Panc1 (cell line): ENCODE measurements around the gene OIP5. TPM values are rescaled to one million over a fixed set of nuclear protein-coding genes. Genes with fewer than 3 reads are reported as not detected.

ENCODE experiments used
- ATAC-seq: fragments of 200-7000 bp; cut with Tn5 transposase; 2 replicates; pipeline ENCODE4 v1.9.1; 2020; ENCODE audit warnings: mild to moderate bottlenecking, moderate library complexity
- BruUV-seq: library from RNA; stranded (reverse); fragments of 400-500 nt; replicated peaks from 2 replicates; lab custom pipeline; 2021; lab: Mats Ljungman, UMichigan
- CTCF ChIA-PET: fragments of 300-600 bp; sonication (Branson Sonifier 250); formaldehyde crosslinking; loops from one replicate; lab custom pipeline; 2022; ENCODE audit warnings: antibody characterized with exemption; lab: Charles Lee
- POLR2A ChIA-PET: fragments of 300-600 bp; sonication (Branson Sonifier 250); formaldehyde crosslinking; loops from one replicate; lab custom pipeline; 2022; ENCODE audit warnings: antibody characterized with exemption; lab: Charles Lee
- DNase-seq: peaks from one replicate; pipeline ENCODE4 v3.0.0-alpha.2; 2010; ENCODE audit warnings: low read depth, low spot score
- H3K27ac ChIP-seq: 2 replicates; pipeline ENCODE4 v1.5.1; 2011; ENCODE audit warnings: mild to moderate bottlenecking, low read length, inconsistent platforms
- H3K27me3 ChIP-seq: fragments of 200-500 bp; sonication (Bioruptor generic); 2 replicates; pipeline ENCODE4 v1.6.0; 2014; ENCODE audit warnings: low read length, inconsistent platforms; ENCODE audit not compliant: control insufficient read depth, insufficient read depth
- H3K36me3 ChIP-seq: fragments of 200-500 bp; sonication (Bioruptor generic); 2 replicates; pipeline ENCODE4 v1.5.1; 2014; ENCODE audit warnings: inconsistent platforms, mild to moderate bottlenecking, low read length, moderate library complexity; ENCODE audit not compliant: control insufficient read depth, insufficient read depth
- H3K4me1 ChIP-seq: 2 replicates; pipeline ENCODE4 v1.5.1; 2011; ENCODE audit warnings: inconsistent platforms, mild to moderate bottlenecking, low read length, moderate library complexity; ENCODE audit not compliant: control insufficient read depth, insufficient read depth
- H3K4me3 ChIP-seq, 2 experiments: 2 replicates each; pipeline ENCODE4 v1.5.1; 2011 to 2012; ENCODE audit warnings: low read depth in 2 of 2, low read length in 2 of 2, mild to moderate bottlenecking in 2 of 2, inconsistent platforms in 1 of 2, moderate library complexity in 1 of 2
- H3K9me3 ChIP-seq: fragments of 200-500 bp; sonication (Bioruptor generic); 2 replicates; pipeline ENCODE4 v1.5.1; 2014; ENCODE audit warnings: low read depth, mild to moderate bottlenecking, inconsistent platforms, low read length, moderate library complexity; ENCODE audit not compliant: control insufficient read depth, insufficient read depth
- POLR2AphosphoS5 ChIP-seq: IDR thresholded peaks from 2 replicates; pipeline ENCODE4 v1.6.1; 2012; ENCODE audit warnings: mild to moderate bottlenecking, low read depth, low read length, moderate library complexity
- SIN3A ChIP-seq: IDR thresholded peaks from 2 replicates; pipeline ENCODE4 v1.6.1; 2012; ENCODE audit warnings: low read depth, mild to moderate bottlenecking, low read length, moderate library complexity, borderline replicate concordance; ENCODE audit not compliant: insufficient read depth
- TCF7L2 ChIP-seq: IDR thresholded peaks from 2 replicates; pipeline ENCODE4 v1.6.1; 2011; ENCODE audit warnings: mild to moderate bottlenecking, low read depth, low read length, inconsistent platforms
- in situ Hi-C: cut with HindIII; loops from 2 replicates; pipeline ENCODE4 v1.10.0; 2016; ENCODE audit warnings: low sequenced_read_pairs, low pct_unique_long_range_greater_than_20kb
- intact Hi-C: fragments of 100-400 bp; cut with micrococcal nuclease; formaldehyde crosslinking; loops from one replicate; pipeline ENCODE4 v1.10.0; 2022; ENCODE audit not compliant: unreplicated experiment
- total RNA-seq: library from RNA; stranded (reverse); gene quantifications from one replicate; pipeline ENCODE4 v1.2.1, GENCODE V29; 2021; ENCODE audit not compliant: unreplicated experiment
- TF ChIP-seq, protein P1 (sequence below): fragments of 450-650 bp; IDR thresholded peaks from 2 replicates; pipeline ENCODE4 v1.5.1; 2017; ENCODE audit warnings: mild to moderate bottlenecking
- TF ChIP-seq, protein P2 (sequence below), 2 experiments: IDR thresholded peaks; 2 replicates each; pipeline ENCODE4 v1.6.1; 2011 to 2012; ENCODE audit warnings: low read depth in 2 of 2, control low read depth in 1 of 2, low read length in 1 of 2, mild to moderate bottlenecking in 1 of 2, moderate library complexity in 1 of 2; ENCODE audit not compliant: insufficient read depth in 1 of 2

Gene OIP5
- total RNA-seq, 1 experiment from 2014 or later = 26.7 TPM

GRCh38 chr15:41350057-41350717 lies 17.8 kb upstream of the OIP5 start:
- H3K36me3 ChIP-seq = peaks cover 13% of the 10 kb centered on the region

GRCh38 chr15:41347236-41347635 lies 14.8 kb upstream of the OIP5 start:
- ChIA-PET POLR2A (no interaction called here), CTCF (no interaction called here)
- TF ChIP-seq, protein P1, sequence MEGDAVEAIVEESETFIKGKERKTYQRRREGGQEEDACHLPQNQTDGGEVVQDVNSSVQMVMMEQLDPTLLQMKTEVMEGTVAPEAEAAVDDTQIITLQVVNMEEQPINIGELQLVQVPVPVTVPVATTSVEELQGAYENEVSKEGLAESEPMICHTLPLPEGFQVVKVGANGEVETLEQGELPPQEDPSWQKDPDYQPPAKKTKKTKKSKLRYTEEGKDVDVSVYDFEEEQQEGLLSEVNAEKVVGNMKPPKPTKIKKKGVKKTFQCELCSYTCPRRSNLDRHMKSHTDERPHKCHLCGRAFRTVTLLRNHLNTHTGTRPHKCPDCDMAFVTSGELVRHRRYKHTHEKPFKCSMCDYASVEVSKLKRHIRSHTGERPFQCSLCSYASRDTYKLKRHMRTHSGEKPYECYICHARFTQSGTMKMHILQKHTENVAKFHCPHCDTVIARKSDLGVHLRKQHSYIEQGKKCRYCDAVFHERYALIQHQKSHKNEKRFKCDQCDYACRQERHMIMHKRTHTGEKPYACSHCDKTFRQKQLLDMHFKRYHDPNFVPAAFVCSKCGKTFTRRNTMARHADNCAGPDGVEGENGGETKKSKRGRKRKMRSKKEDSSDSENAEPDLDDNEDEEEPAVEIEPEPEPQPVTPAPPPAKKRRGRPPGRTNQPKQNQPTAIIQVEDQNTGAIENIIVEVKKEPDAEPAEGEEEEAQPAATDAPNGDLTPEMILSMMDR = no peak
- TF ChIP-seq POLR2AphosphoS5 (no peak), SIN3A (no peak), TCF7L2 (no peak)
- TF ChIP-seq, protein P2, sequence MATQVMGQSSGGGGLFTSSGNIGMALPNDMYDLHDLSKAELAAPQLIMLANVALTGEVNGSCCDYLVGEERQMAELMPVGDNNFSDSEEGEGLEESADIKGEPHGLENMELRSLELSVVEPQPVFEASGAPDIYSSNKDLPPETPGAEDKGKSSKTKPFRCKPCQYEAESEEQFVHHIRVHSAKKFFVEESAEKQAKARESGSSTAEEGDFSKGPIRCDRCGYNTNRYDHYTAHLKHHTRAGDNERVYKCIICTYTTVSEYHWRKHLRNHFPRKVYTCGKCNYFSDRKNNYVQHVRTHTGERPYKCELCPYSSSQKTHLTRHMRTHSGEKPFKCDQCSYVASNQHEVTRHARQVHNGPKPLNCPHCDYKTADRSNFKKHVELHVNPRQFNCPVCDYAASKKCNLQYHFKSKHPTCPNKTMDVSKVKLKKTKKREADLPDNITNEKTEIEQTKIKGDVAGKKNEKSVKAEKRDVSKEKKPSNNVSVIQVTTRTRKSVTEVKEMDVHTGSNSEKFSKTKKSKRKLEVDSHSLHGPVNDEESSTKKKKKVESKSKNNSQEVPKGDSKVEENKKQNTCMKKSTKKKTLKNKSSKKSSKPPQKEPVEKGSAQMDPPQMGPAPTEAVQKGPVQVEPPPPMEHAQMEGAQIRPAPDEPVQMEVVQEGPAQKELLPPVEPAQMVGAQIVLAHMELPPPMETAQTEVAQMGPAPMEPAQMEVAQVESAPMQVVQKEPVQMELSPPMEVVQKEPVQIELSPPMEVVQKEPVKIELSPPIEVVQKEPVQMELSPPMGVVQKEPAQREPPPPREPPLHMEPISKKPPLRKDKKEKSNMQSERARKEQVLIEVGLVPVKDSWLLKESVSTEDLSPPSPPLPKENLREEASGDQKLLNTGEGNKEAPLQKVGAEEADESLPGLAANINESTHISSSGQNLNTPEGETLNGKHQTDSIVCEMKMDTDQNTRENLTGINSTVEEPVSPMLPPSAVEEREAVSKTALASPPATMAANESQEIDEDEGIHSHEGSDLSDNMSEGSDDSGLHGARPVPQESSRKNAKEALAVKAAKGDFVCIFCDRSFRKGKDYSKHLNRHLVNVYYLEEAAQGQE (IDR thresholded peaks at IDR 0.05; ENCODE audit: insufficient read depth in 1 of 2, low read depth in 2 of 2, low read length in 1 of 2) = no peak
- H3K9me3 ChIP-seq = no peaks in the 10 kb centered on the region
- no peak for DNase-seq
- no peaks in the 10 kb centered on the region for H3K4me1 ChIP-seq
- H3K36me3 ChIP-seq = peaks cover 13% of the 10 kb centered on the region
- ATAC-seq = no peak
- intact Hi-C loops (no loop called here), in situ Hi-C loops (no loop called here)
- no peak overlapping the region for H3K27ac ChIP-seq
- no TSS peak for BruUV-seq
- no peaks in the 10 kb centered on the region for H3K27me3 ChIP-seq
- no peak overlapping the region for H3K4me3 ChIP-seq

More at GRCh38 chr15:41350057-41350717, 17.8 kb upstream of the OIP5 start:
- no peak overlapping the region for H3K27ac ChIP-seq
- DNase-seq (no peak), ATAC-seq (no peak)
- H3K9me3 ChIP-seq = no peaks in the 10 kb centered on the region
- H3K27me3 ChIP-seq = no peaks in the 10 kb centered on the region
- H3K4me3 ChIP-seq = no peak overlapping the region
- no TSS peak for BruUV-seq
- intact Hi-C loops = no loop called here
- no peaks in the 10 kb centered on the region for H3K4me1 ChIP-seq
- in situ Hi-C loops = no loop called here
- CTCF ChIA-PET = interaction anchor here (1.2 kb wide), 1 partner anchor 19 kb away, joined by 3 read pairs; no protein-coding TSS in a partner anchor
- POLR2A ChIA-PET = no interaction called here
- TF ChIP-seq, protein P2 (IDR thresholded peaks at IDR 0.05; ENCODE audit: insufficient read depth in 1 of 2, low read depth in 2 of 2, low read length in 1 of 2) = no peak
- TF ChIP-seq TCF7L2 (no peak), SIN3A (no peak), POLR2AphosphoS5 (no peak)
- TF ChIP-seq, protein P1 = no peak
